ENCODE data around the gene FBXO45. TPM values are rescaled to one million over a fixed set of nuclear protein-coding genes. Genes with fewer than 3 reads are reported as not detected.
"Not testable (repeated sequence)": the region's sequence is repeated elsewhere in the genome, so short reads cannot be mapped to it uniquely, and the experiment has no call there.

The FBXO45 gene
- total and polyA plus RNA-seq, 4 donors = 3.7 to 10.2 (median 5.9) TPM

GRCh38 chr3:196546537-196546936, 21.9 kb upstream of the FBXO45 start:
- Histone ChIP-seq H3K4me3 (no peak overlapping the region), H3K27me3 (ENCODE audit: control insufficient read depth in 3 of 3, insufficient read depth in 3 of 3, low read length in 2 of 3) (no peaks in the 10 kb centered on the region), H3K9ac (ENCODE audit: insufficient read depth in 1 of 2, low read length in 2 of 2) (no peak overlapping the region), H3K4me1 (ENCODE audit: control insufficient read depth in 5 of 5, insufficient read depth in 5 of 5, low read length in 5 of 5) (no peaks in the 10 kb centered on the region), H3K36me3 (ENCODE audit: control insufficient read depth in 4 of 4, insufficient read depth in 4 of 4, low read length in 4 of 4) (no peaks in the 10 kb centered on the region), H3K9me3 (ENCODE audit: control insufficient read depth in 4 of 4, insufficient read depth in 3 of 4, low read length in 3 of 4) (no peaks in the 10 kb centered on the region), H3K27ac (ENCODE audit: low read depth in 1 of 2, low read length in 1 of 2) (no peak overlapping the region)
- no peak for TF ChIP-seq CTCF (IDR thresholded peaks at IDR 0.05; ENCODE audit: control extremely low read depth, extremely low read depth)
- DNase-seq = peak in 2 of 3 donors; percentile 45 to 62
- ATAC-seq (ENCODE audit: insufficient read depth, low FRiP score) = no peak
- WGBS, 2 donors = 59 to 81% methylated on average over 5 of the region's 5 CpGs

- no peak overlapping the region for H3K9ac ChIP-seq (ENCODE audit: insufficient read depth in 1 of 2, low read length in 2 of 2)
- H3K4me3 ChIP-seq = no peak overlapping the region
- ATAC-seq (ENCODE audit: insufficient read depth, low FRiP score) (no peak), DNase-seq (no peak)
- no peaks in the 10 kb centered on the region for H3K36me3 ChIP-seq (ENCODE audit: control insufficient read depth in 4 of 4, insufficient read depth in 4 of 4, low read length in 4 of 4)
- H3K9me3 ChIP-seq (ENCODE audit: control insufficient read depth in 4 of 4, insufficient read depth in 3 of 4, low read length in 3 of 4) = no peaks in the 10 kb centered on the region
- no peaks in the 10 kb centered on the region for H3K4me1 ChIP-seq (ENCODE audit: control insufficient read depth in 5 of 5, insufficient read depth in 5 of 5, low read length in 5 of 5)
- WGBS, 2 donors = 90 to 95% methylated on average over 2 of the region's 2 CpGs
- H3K27ac ChIP-seq (ENCODE audit: low read depth in 1 of 2, low read length in 1 of 2) = no peak overlapping the region
- no peaks in the 10 kb centered on the region for H3K27me3 ChIP-seq (ENCODE audit: control insufficient read depth in 3 of 3, insufficient read depth in 3 of 3, low read length in 2 of 3)
- no peak for TF ChIP-seq CTCF (IDR thresholded peaks at IDR 0.05; ENCODE audit: control extremely low read depth, extremely low read depth)
Measured at GRCh38 chr3:196547067-196547466, 21.4 kb upstream of the FBXO45 start.

- H3K27ac ChIP-seq (ENCODE audit: low read depth in 1 of 2, low read length in 1 of 2); H3K36me3 ChIP-seq (ENCODE audit: control insufficient read depth in 4 of 4, insufficient read depth in 4 of 4, low read length in 4 of 4); H3K4me3 ChIP-seq; H3K27me3 ChIP-seq (ENCODE audit: control insufficient read depth in 3 of 3, insufficient read depth in 3 of 3, low read length in 2 of 3); ATAC-seq (ENCODE audit: insufficient read depth, low FRiP score); H3K9me3 ChIP-seq (ENCODE audit: control insufficient read depth in 4 of 4, insufficient read depth in 3 of 4, low read length in 3 of 4); H3K4me1 ChIP-seq (ENCODE audit: control insufficient read depth in 5 of 5, insufficient read depth in 5 of 5, low read length in 5 of 5); DNase-seq; H3K9ac ChIP-seq (ENCODE audit: insufficient read depth in 1 of 2, low read length in 2 of 2): not testable (repeated sequence)
- WGBS, 2 donors = 100% methylated on average over 1 of the region's 1 CpG
Measured at GRCh38 chr3:196549312-196549711, 19.1 kb upstream of the FBXO45 start.

- not testable (repeated sequence) for H3K27ac ChIP-seq (ENCODE audit: low read depth in 1 of 2, low read length in 1 of 2); H3K9ac ChIP-seq (ENCODE audit: insufficient read depth in 1 of 2, low read length in 2 of 2); H3K4me1 ChIP-seq (ENCODE audit: control insufficient read depth in 5 of 5, insufficient read depth in 5 of 5, low read length in 5 of 5); H3K27me3 ChIP-seq (ENCODE audit: control insufficient read depth in 3 of 3, insufficient read depth in 3 of 3, low read length in 2 of 3); H3K9me3 ChIP-seq (ENCODE audit: control insufficient read depth in 4 of 4, insufficient read depth in 3 of 4, low read length in 3 of 4); DNase-seq; H3K36me3 ChIP-seq (ENCODE audit: control insufficient read depth in 4 of 4, insufficient read depth in 4 of 4, low read length in 4 of 4); H3K4me3 ChIP-seq; ATAC-seq (ENCODE audit: insufficient read depth, low FRiP score)
- WGBS, 2 donors = 80 to 88% methylated on average over 3 of the region's 3 CpGs
Measured at GRCh38 chr3:196550172-196550571, 18.3 kb upstream of the FBXO45 start.

- H3K4me3 ChIP-seq = no peak overlapping the region
- no peaks in the 10 kb centered on the region for H3K27me3 ChIP-seq (ENCODE audit: control insufficient read depth in 3 of 3, insufficient read depth in 3 of 3, low read length in 2 of 3)
- peaks cover 0 to 4% (median 3%) of the 10 kb centered on the region in 4 donors for H3K36me3 ChIP-seq (ENCODE audit: control insufficient read depth in 4 of 4, insufficient read depth in 4 of 4, low read length in 4 of 4)
- no peaks in the 10 kb centered on the region for H3K4me1 ChIP-seq (ENCODE audit: control insufficient read depth in 5 of 5, insufficient read depth in 5 of 5, low read length in 5 of 5)
- no peaks in the 10 kb centered on the region for H3K9me3 ChIP-seq (ENCODE audit: control insufficient read depth in 4 of 4, insufficient read depth in 3 of 4, low read length in 3 of 4)
- 97 to 98% methylated on average over 5 of the region's 5 CpGs for WGBS, 2 donors
- no peak for ATAC-seq (ENCODE audit: insufficient read depth, low FRiP score)
- no peak overlapping the region for H3K27ac ChIP-seq (ENCODE audit: low read depth in 1 of 2, low read length in 1 of 2)
- H3K9ac ChIP-seq (ENCODE audit: insufficient read depth in 1 of 2, low read length in 2 of 2) = no peak overlapping the region
- no peak for TF ChIP-seq CTCF (IDR thresholded peaks at IDR 0.05; ENCODE audit: control extremely low read depth, extremely low read depth)
- no peak for DNase-seq
Measured at GRCh38 chr3:196552253-196552652, 16.2 kb upstream of the FBXO45 start.

Measured in lung (tissue), 12 donors.